Measurements from ENCODE around the gene ZDHHC8. TPM values are rescaled to one million over a fixed set of nuclear protein-coding genes. Genes with fewer than 3 reads are reported as not detected.
A peak's percentile ranks its signal among the peaks of the same experiment; 100 is the strongest.

ZDHHC8 gene
- total and polyA plus RNA-seq, 7 donors: 1.8 to 26.0 (median 5.4) TPM

- intact Hi-C loops (cut with DNase I): loop anchor here (10.0 kb wide), 1 partner anchor 280 kb away; the partner anchor contains the start of genes GNB1L and RTL10
- TF ChIP-seq POLR2A (IDR thresholded peaks at IDR 0.05) (no peak), EP300 (IDR thresholded peaks at IDR 0.05) (no peak), CTCF (IDR thresholded peaks at IDR 0.05) (no peak), POLR2AphosphoS5 (IDR thresholded peaks at IDR 0.05) (no peak)
- no peak overlapping the region for H3K4me3 ChIP-seq
- H3K27ac ChIP-seq: no peak overlapping the region
- DNase-seq: no peak
- no peaks in the 10 kb centered on the region for H3K27me3 ChIP-seq
- no peaks in the 10 kb centered on the region for H3K9me3 ChIP-seq
- peaks cover 0 to 74% (median 68%) of the 10 kb centered on the region in 4 donors for H3K4me1 ChIP-seq
- WGBS, 2 donors: 58 to 80% methylated on average over 4 of the region's 4 CpGs
- peaks cover 0 to 11% (median 0%) of the 10 kb centered on the region in 4 donors for H3K36me3 ChIP-seq
Measured at GRCh38 chr22:20135265-20135664, 3.7 kb downstream of the ZDHHC8 start.

- no peak for TF ChIP-seq POLR2A (IDR thresholded peaks at IDR 0.05)
- TF ChIP-seq CTCF (IDR thresholded peaks at IDR 0.05): no peak
- TF ChIP-seq EP300 (IDR thresholded peaks at IDR 0.05): no peak
- no peak for TF ChIP-seq POLR2AphosphoS5 (IDR thresholded peaks at IDR 0.05)
- H3K4me1 ChIP-seq: peaks cover 0 to 67% (median 62%) of the 10 kb centered on the region in 4 donors
- H3K27ac ChIP-seq: no peak overlapping the region
- no peaks in the 10 kb centered on the region for H3K27me3 ChIP-seq
- DNase-seq: no peak
- H3K36me3 ChIP-seq: peaks cover 0 to 14% (median 0%) of the 10 kb centered on the region in 4 donors
- intact Hi-C loops (cut with DNase I): loop anchor here (10.0 kb wide), 1 partner anchor 281 kb away; the partner anchor contains the start of genes GNB1L and RTL10
- H3K4me3 ChIP-seq: no peak overlapping the region
- 86 to 89% methylated on average over 25 of the region's 25 CpGs for WGBS, 2 donors
- no peaks in the 10 kb centered on the region for H3K9me3 ChIP-seq
Measured at GRCh38 chr22:20135806-20136602, 4.4 kb downstream of the ZDHHC8 start.

GRCh38 chr22:20136603-20136873, 4.9 kb downstream of the ZDHHC8 start:
- Histone ChIP-seq H3K27me3 (no peaks in the 10 kb centered on the region), H3K9me3 (no peaks in the 10 kb centered on the region), H3K4me1 (peaks cover 0 to 67% (median 62%) of the 10 kb centered on the region in 4 donors), H3K4me3 (no peak overlapping the region), H3K36me3 (peaks cover 0 to 14% (median 0%) of the 10 kb centered on the region in 4 donors), H3K27ac (no peak overlapping the region)
- DNase-seq: no peak
- no peak for TF ChIP-seq POLR2AphosphoS5 (IDR thresholded peaks at IDR 0.05)
- TF ChIP-seq CTCF (IDR thresholded peaks at IDR 0.05): no peak
- no peak for TF ChIP-seq POLR2A (IDR thresholded peaks at IDR 0.05)
- no peak for TF ChIP-seq EP300 (IDR thresholded peaks at IDR 0.05)
- WGBS, 2 donors: 97% methylated on average over 5 of the region's 5 CpGs
- intact Hi-C loops (cut with DNase I): loop anchor here (10.0 kb wide), 1 partner anchor 282 kb away; the partner anchor contains the start of genes GNB1L and RTL10

GRCh38 chr22:20137113-20137512, 5.5 kb downstream of the ZDHHC8 start:
- Histone ChIP-seq H3K27me3 (no peaks in the 10 kb centered on the region), H3K4me1 (peaks cover 0 to 67% (median 62%) of the 10 kb centered on the region in 4 donors), H3K27ac (peak overlapping the region in 2 of 4 donors; percentile 28 to 39), H3K36me3 (peaks cover 0 to 14% (median 0%) of the 10 kb centered on the region in 4 donors), H3K4me3 (no peak overlapping the region), H3K9me3 (no peaks in the 10 kb centered on the region)
- DNase-seq: no peak
- no peak for TF ChIP-seq EP300 (IDR thresholded peaks at IDR 0.05)
- 86 to 88% methylated on average over 13 of the region's 13 CpGs for WGBS, 2 donors
- intact Hi-C loops (cut with DNase I): loop anchor here (10.0 kb wide), 1 partner anchor 282 kb away; the partner anchor contains the start of genes GNB1L and RTL10

GRCh38 chr22:20137671-20138416, 6.2 kb downstream of the ZDHHC8 start:
- Histone ChIP-seq H3K9me3 (no peaks in the 10 kb centered on the region), H3K36me3 (peaks cover 0 to 16% (median 0%) of the 10 kb centered on the region in 4 donors), H3K27ac (peak overlapping the region; percentile 14 to 42 (median 34)), H3K4me1 (peaks cover 0 to 59% (median 54%) of the 10 kb centered on the region in 4 donors), H3K4me3 (peak overlapping the region in 1 of 4 donors; percentile 15), H3K27me3 (no peaks in the 10 kb centered on the region)
- intact Hi-C loops (cut with DNase I): loop anchor here (10.0 kb wide), 1 partner anchor 283 kb away; the partner anchor contains the start of genes GNB1L and RTL10
- no peak for DNase-seq
- WGBS, 2 donors: 39 to 47% methylated on average over 26 of the region's 26 CpGs
- TF ChIP-seq EP300 (IDR thresholded peaks at IDR 0.05) (no peak), POLR2A (IDR thresholded peaks at IDR 0.05) (no peak), CTCF (IDR thresholded peaks at IDR 0.05) (no peak), POLR2AphosphoS5 (IDR thresholded peaks at IDR 0.05) (no peak)
